Epithelial cell of proximal tubule (primary cell): Measurements from ENCODE around the gene VDAC1. TPM values are rescaled to one million over a fixed set of nuclear protein-coding genes. Genes with fewer than 3 reads are reported as not detected.
"Not testable (repeated sequence)": the region's sequence is repeated elsewhere in the genome, so short reads cannot be mapped to it uniquely, and the experiment has no call there.

ENCODE experiments used
- DNase-seq: peaks from one replicate; pipeline ENCODE4 v3.0.0-alpha.2; 2011; ENCODE audit warnings: low read depth
- H3K4me3 ChIP-seq: 2 replicates; pipeline ENCODE4 v1.5.1; 2011; ENCODE audit warnings: low read depth, mild to moderate bottlenecking, low read length
- total RNA-seq: library from RNA; depleted of rRNA; stranded (reverse); fragments of >200 nt; gene quantifications from 2 replicates; pipeline ENCODE4 v1.2.3, GENCODE V29; 2015
- TF ChIP-seq, protein P1 (sequence below): conservative IDR thresholded peaks from 2 replicates; pipeline ENCODE4 v1.5.1; 2012; ENCODE audit warnings: low read depth, mild to moderate bottlenecking, low read length

The VDAC1 gene
- total RNA-seq, 1 donor from 2014 or later: 295 TPM

- TF ChIP-seq, protein P1, sequence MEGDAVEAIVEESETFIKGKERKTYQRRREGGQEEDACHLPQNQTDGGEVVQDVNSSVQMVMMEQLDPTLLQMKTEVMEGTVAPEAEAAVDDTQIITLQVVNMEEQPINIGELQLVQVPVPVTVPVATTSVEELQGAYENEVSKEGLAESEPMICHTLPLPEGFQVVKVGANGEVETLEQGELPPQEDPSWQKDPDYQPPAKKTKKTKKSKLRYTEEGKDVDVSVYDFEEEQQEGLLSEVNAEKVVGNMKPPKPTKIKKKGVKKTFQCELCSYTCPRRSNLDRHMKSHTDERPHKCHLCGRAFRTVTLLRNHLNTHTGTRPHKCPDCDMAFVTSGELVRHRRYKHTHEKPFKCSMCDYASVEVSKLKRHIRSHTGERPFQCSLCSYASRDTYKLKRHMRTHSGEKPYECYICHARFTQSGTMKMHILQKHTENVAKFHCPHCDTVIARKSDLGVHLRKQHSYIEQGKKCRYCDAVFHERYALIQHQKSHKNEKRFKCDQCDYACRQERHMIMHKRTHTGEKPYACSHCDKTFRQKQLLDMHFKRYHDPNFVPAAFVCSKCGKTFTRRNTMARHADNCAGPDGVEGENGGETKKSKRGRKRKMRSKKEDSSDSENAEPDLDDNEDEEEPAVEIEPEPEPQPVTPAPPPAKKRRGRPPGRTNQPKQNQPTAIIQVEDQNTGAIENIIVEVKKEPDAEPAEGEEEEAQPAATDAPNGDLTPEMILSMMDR: no peak
- DNase-seq: no peak
- H3K4me3 ChIP-seq: no peak overlapping the region
Measured at GRCh38 chr5:133957080-133957479, 47.7 kb downstream of the VDAC1 start.

GRCh38 chr5:133956196-133956595 is 48.6 kb downstream of the VDAC1 start:
- not testable (repeated sequence) for DNase-seq, H3K4me3 ChIP-seq

- DNase-seq: no peak
- TF ChIP-seq, protein P1: no peak
- H3K4me3 ChIP-seq: no peak overlapping the region
Measured at GRCh38 chr5:133953568-133954145, 51.1 kb downstream of the VDAC1 start.

DNA sequence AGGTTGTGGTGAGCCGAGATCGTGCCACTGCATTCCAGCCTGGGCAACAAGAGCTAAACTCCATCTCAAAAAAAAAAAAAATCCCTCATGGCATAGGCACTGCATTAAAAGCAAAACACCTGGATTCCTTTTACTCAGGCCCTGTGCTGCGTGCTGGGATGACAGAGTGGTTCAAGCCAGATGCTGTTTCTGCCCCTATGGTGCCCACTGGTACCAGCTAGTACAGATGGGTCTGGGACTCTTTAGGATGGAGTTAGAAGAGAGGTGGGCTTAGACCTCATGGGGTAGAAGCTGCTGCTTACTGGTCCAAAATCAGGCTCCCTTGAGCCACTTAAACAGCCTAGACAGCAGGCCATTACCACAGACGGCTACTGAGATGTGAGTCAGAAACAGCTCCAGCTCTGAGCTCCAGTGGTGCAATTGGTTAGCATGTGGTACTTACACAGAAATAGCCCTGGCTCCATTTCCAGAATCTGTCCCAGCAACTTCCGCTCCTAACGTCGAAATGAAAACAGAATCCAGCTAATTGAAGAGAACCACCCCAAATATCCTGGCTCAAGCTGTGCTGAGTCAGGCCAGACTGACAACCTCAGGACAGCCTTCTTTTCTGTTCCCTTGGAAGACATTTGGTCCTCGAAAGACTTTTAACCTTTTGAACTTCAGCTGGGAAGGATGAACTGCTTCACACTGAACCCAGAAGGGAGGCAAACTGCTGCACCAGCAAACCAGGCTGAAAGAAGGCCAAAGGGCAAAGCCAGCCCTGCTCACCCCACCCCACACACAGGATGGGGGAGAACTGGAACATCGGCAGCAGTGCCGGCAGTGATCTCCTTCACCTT is 51.8 kb downstream of the VDAC1 start:
- no peak overlapping the region for H3K4me3 ChIP-seq
- TF ChIP-seq, protein P1: no peak
- no peak for DNase-seq

- H3K4me3 ChIP-seq: no peak overlapping the region
- TF ChIP-seq, protein P1: no peak
Measured at GRCh38 chr5:133950821-133951612, 53.8 kb downstream of the VDAC1 start.

GRCh38 chr5:133948721-133949120 is 56.1 kb downstream of the VDAC1 start:
- no peak overlapping the region for H3K4me3 ChIP-seq
- TF ChIP-seq, protein P1: no peak
- no peak for DNase-seq

More at GRCh38 chr5:133950821-133951612, 53.8 kb downstream of the VDAC1 start:
- DNase-seq: no peak

DNA sequence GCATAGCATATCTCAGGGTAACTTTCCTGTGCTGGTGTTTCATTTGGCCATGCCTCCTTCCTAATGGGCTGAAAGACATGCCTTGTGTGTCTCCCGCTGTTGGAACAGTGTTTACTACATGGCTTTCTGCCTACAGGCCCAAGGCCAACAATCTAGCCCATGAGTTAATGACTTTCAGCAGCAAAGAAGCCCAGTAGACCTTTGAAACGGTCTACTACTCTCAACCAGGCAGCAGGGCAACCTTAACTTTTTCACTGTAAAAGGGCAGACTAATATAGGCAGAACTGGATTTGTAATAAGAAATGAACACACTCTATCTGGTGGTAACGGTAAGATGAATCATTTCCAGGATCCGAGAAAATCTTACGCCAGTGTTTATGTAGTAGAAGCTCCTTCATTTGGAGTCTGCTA is 57.3 kb downstream of the VDAC1 start:
- TF ChIP-seq, protein P1: no peak
- H3K4me3 ChIP-seq: no peak overlapping the region
- DNase-seq: no peak
